Measurements from ENCODE around the gene LRRC4C.

The LRRC4C gene

GRCh38 chr11:40619654-40620053 is 839.8 kb downstream of the LRRC4C start:
- TF ChIP-seq, protein P1, sequence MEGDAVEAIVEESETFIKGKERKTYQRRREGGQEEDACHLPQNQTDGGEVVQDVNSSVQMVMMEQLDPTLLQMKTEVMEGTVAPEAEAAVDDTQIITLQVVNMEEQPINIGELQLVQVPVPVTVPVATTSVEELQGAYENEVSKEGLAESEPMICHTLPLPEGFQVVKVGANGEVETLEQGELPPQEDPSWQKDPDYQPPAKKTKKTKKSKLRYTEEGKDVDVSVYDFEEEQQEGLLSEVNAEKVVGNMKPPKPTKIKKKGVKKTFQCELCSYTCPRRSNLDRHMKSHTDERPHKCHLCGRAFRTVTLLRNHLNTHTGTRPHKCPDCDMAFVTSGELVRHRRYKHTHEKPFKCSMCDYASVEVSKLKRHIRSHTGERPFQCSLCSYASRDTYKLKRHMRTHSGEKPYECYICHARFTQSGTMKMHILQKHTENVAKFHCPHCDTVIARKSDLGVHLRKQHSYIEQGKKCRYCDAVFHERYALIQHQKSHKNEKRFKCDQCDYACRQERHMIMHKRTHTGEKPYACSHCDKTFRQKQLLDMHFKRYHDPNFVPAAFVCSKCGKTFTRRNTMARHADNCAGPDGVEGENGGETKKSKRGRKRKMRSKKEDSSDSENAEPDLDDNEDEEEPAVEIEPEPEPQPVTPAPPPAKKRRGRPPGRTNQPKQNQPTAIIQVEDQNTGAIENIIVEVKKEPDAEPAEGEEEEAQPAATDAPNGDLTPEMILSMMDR (IDR thresholded peaks at IDR 0.05; ENCODE audit: low read depth, low read length), result no peak
- no peak overlapping the region for H3K4me3 ChIP-seq (ENCODE audit: low read depth, low read length)

- H3K4me3 ChIP-seq (ENCODE audit: low read depth, low read length), result no peak overlapping the region
- TF ChIP-seq, protein P1 (IDR thresholded peaks at IDR 0.05; ENCODE audit: low read depth, low read length), result no peak
Measured at GRCh38 chr11:40606800-40607199, 852.7 kb downstream of the LRRC4C start.

DNA sequence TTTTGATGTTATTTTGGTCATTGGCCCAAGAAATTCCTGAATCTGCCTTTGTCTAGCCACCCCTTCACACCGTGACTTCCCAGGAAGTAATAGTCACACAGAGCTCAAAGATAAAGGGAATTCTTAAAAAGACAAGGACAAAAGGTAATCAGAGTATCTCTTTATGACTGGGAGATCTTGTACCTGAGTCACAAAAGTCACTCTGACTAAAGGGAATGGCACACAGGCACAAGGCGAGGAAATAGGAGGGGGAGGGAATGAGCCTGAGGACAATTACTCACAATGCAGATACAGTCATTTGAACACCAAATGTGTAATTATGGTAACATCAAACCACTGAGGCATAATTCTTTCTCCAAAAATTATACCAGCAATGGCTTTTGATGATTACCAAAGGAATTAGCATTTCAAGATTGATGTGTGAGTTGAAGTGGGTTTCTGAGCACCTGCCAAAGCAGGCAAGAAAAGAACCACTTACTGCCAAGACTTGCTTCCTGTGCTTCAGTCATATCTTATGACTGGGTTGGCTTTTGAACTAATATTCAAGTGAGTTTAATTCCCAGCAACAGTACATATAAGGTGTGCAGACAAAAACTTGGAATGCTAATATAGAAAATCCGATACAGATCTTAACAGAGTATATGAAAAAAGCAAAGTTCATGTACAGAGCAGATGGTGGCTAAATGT is 856.4 kb downstream of the LRRC4C start:
- no peak overlapping the region for H3K4me3 ChIP-seq (ENCODE audit: low read depth, low read length)
- TF ChIP-seq, protein P1 (IDR thresholded peaks at IDR 0.05; ENCODE audit: low read depth, low read length), result no peak

- TF ChIP-seq, protein P1 (IDR thresholded peaks at IDR 0.05; ENCODE audit: low read depth, low read length), result no peak
Measured at GRCh38 chr11:40597546-40598113, 861.8 kb downstream of the LRRC4C start.

DNA sequence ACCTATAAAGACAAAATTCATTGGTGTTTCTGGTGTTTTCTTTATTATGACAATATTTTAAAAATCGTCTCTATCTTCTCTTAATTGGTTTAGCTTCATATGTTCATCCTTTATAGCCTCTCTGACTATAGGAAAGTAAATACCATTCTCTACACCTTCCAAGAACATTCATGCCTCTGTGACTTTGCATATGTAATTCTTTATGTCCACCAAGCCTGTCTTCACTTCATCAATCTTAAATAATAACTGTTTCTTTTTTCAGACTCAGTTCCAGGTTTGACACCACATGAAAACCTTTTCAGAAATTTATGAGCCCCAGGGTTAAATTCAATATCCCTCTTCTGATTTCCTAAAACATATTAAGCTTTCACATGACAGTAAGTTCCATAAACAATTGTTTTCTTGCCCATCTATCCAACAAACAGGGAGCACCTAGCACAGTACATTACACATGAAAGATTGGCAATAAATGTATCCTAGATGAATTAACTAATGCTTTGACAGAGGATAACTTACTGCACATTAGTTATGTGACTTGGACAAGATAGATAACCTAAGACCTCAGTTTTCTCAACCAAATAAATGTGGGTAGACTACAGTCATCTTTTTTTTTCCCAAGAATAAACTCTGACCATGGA is 886.1 kb downstream of the LRRC4C start:
- TF ChIP-seq, protein P1 (IDR thresholded peaks at IDR 0.05; ENCODE audit: low read depth, low read length), result no peak
- no peak overlapping the region for H3K4me3 ChIP-seq (ENCODE audit: low read depth, low read length)

More at GRCh38 chr11:40597546-40598113, 861.8 kb downstream of the LRRC4C start:
- no peak overlapping the region for H3K4me3 ChIP-seq (ENCODE audit: low read depth, low read length)

DNA sequence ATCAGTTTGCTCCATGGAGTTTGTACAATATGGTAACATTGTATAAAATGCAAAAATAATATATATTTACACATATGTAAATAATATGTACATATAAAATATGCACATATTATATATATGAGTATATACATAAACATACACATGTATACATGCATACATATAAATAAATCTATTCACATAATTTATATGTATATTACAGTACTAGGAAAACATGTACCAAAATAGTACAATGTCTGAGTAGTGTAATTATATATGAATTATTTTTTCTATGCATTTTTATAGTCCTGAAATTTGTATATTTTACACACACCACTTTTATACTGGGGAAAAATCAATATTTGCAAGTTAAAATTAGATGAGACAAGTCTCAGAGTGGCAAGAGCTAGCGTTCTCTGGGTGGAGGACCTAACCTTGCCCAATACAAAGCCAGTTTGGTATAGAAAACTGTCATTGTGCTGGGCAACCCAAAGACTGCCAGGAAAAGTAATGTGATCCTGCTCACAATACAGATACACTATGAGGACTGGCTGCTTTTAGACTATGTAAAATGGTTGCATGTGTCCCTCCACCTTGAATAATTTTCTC is 889.4 kb downstream of the LRRC4C start:
- TF ChIP-seq, protein P1 (IDR thresholded peaks at IDR 0.05; ENCODE audit: low read depth, low read length), result no peak
- no peak overlapping the region for H3K4me3 ChIP-seq (ENCODE audit: low read depth, low read length)

GRCh38 chr11:40567392-40567791 is 892.1 kb downstream of the LRRC4C start:
- TF ChIP-seq, protein P1 (IDR thresholded peaks at IDR 0.05; ENCODE audit: low read depth, low read length), result no peak
- H3K4me3 ChIP-seq (ENCODE audit: low read depth, low read length), result no peak overlapping the region

Data from WI38 (cell line).